Osteoblast (primary cell): ENCODE results near the gene AUNIP. TPM values are rescaled to one million over a fixed set of nuclear protein-coding genes. Genes with fewer than 3 reads are reported as not detected.

Source experiments
- DNase-seq: peaks from one replicate; pipeline ENCODE4 v3.0.0; 2011; ENCODE audit warnings: low spot score, mixed read lengths; ENCODE audit not compliant: insufficient read length; ENCODE audit errors: missing footprints
- H2AFZ ChIP-seq: 2 replicates; pipeline ENCODE4 v1.6.0; 2011; ENCODE audit warnings: mild to moderate bottlenecking, low read length
- H3K27ac ChIP-seq: 2 replicates; pipeline ENCODE4 v1.5.1; 2011; ENCODE audit warnings: mild to moderate bottlenecking, low read depth, low read length, moderate library complexity
- H3K27me3 ChIP-seq: 2 replicates; pipeline ENCODE4 v1.6.0; 2012; ENCODE audit warnings: mild to moderate bottlenecking, control low read depth, inconsistent platforms, low read length, moderate library complexity; ENCODE audit not compliant: insufficient read depth
- H3K36me3 ChIP-seq: 2 replicates; pipeline ENCODE4 v1.5.1; 2011; ENCODE audit warnings: mild to moderate bottlenecking, low read length, control low read depth, moderate library complexity; ENCODE audit not compliant: insufficient read depth
- H3K4me1 ChIP-seq: 2 replicates; pipeline ENCODE4 v1.5.1; 2011; ENCODE audit warnings: mild to moderate bottlenecking, low read length, control low read depth, moderate library complexity; ENCODE audit not compliant: insufficient read depth
- H3K4me2 ChIP-seq: 2 replicates; pipeline ENCODE4 v1.6.0; 2011; ENCODE audit warnings: mild to moderate bottlenecking, low read length; ENCODE audit not compliant: insufficient read depth
- H3K4me3 ChIP-seq: fragments of 200-600 bp; sonication (generic); 3 replicates; pipeline ENCODE4 v1.5.1; 2012; ENCODE audit warnings: mild to moderate bottlenecking, low read length, inconsistent platforms; ENCODE audit not compliant: insufficient read depth
- H3K79me2 ChIP-seq: 2 replicates; pipeline ENCODE4 v1.6.0; 2012; ENCODE audit warnings: mild to moderate bottlenecking, low read length, control low read depth, inconsistent platforms; ENCODE audit not compliant: insufficient read depth
- H3K9me3 ChIP-seq: 2 replicates; pipeline ENCODE4 v1.5.1; 2011; ENCODE audit warnings: low read depth, low read length, control low read depth
- H4K20me1 ChIP-seq: 2 replicates; pipeline ENCODE4 v1.6.0; 2012; ENCODE audit warnings: mild to moderate bottlenecking, low read length, control low read depth; ENCODE audit not compliant: insufficient read depth
- total RNA-seq: library from RNA; depleted of rRNA; stranded (reverse); fragments of >200 nt; gene quantifications from 2 replicates; pipeline ENCODE4 v1.2.3, GENCODE V29; 2012
- TF ChIP-seq, protein P1 (sequence below): IDR thresholded peaks from 2 replicates; pipeline ENCODE4 v1.5.1; 2011; ENCODE audit warnings: mild to moderate bottlenecking, low read depth, low read length, moderate library complexity; ENCODE audit errors: extremely low read depth

Gene AUNIP
- total RNA-seq, 1 donor, result 0.72 TPM

GRCh38 chr1:25831569-25832196 is 27.6 kb downstream of the AUNIP start:
- Histone ChIP-seq H3K79me2 (no peaks in the 10 kb centered on the region), H3K36me3 (peaks cover 68% of the 10 kb centered on the region), H4K20me1 (peaks cover 3% of the 10 kb centered on the region), H3K4me1 (no peaks in the 10 kb centered on the region), H3K27me3 (no peaks in the 10 kb centered on the region), H3K27ac (no peak overlapping the region), H3K9me3 (no peaks in the 10 kb centered on the region), H3K4me3 (no peak overlapping the region), H3K4me2 (no peak overlapping the region), H2AFZ (no peak overlapping the region)
- TF ChIP-seq, protein P1, sequence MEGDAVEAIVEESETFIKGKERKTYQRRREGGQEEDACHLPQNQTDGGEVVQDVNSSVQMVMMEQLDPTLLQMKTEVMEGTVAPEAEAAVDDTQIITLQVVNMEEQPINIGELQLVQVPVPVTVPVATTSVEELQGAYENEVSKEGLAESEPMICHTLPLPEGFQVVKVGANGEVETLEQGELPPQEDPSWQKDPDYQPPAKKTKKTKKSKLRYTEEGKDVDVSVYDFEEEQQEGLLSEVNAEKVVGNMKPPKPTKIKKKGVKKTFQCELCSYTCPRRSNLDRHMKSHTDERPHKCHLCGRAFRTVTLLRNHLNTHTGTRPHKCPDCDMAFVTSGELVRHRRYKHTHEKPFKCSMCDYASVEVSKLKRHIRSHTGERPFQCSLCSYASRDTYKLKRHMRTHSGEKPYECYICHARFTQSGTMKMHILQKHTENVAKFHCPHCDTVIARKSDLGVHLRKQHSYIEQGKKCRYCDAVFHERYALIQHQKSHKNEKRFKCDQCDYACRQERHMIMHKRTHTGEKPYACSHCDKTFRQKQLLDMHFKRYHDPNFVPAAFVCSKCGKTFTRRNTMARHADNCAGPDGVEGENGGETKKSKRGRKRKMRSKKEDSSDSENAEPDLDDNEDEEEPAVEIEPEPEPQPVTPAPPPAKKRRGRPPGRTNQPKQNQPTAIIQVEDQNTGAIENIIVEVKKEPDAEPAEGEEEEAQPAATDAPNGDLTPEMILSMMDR, result no peak
- DNase-seq, result no peak

GRCh38 chr1:25829046-25829445 is 30.2 kb downstream of the AUNIP start:
- Histone ChIP-seq H2AFZ (no peak overlapping the region), H3K4me3 (no peak overlapping the region), H4K20me1 (peaks cover 10% of the 10 kb centered on the region), H3K27ac (no peak overlapping the region), H3K4me2 (no peak overlapping the region), H3K4me1 (no peaks in the 10 kb centered on the region), H3K79me2 (peaks cover 20% of the 10 kb centered on the region), H3K36me3 (peaks cover 70% of the 10 kb centered on the region), H3K27me3 (no peaks in the 10 kb centered on the region), H3K9me3 (no peaks in the 10 kb centered on the region)
- TF ChIP-seq, protein P1, result no peak
- no peak for DNase-seq

DNA sequence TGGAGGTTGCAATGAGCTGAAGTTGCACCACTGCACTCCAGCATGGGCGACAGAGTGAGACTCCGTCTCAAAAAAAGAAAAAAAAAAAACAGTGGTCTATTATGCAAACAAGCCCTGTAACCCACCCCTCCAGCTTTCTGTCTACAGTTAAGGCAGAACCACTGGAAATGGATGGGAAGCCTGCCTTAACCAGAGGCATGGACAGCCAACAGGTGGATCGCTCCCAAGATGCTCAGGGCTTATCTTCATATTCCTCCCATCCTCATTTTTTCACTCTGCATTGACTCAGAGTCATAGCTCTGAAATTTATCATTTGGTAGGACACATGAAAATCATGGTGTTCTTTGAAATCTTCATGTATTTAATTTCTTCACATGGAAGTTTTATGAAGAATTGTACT is 30.8 kb downstream of the AUNIP start:
- Histone ChIP-seq H3K27me3 (no peaks in the 10 kb centered on the region), H3K9me3 (no peaks in the 10 kb centered on the region), H4K20me1 (peaks cover 15% of the 10 kb centered on the region), H3K36me3 (peaks cover 69% of the 10 kb centered on the region), H3K79me2 (peaks cover 25% of the 10 kb centered on the region), H3K4me3 (no peak overlapping the region), H3K4me2 (no peak overlapping the region), H3K27ac (no peak overlapping the region), H2AFZ (no peak overlapping the region), H3K4me1 (no peaks in the 10 kb centered on the region)
- no peak for DNase-seq
- TF ChIP-seq, protein P1, result no peak

DNA sequence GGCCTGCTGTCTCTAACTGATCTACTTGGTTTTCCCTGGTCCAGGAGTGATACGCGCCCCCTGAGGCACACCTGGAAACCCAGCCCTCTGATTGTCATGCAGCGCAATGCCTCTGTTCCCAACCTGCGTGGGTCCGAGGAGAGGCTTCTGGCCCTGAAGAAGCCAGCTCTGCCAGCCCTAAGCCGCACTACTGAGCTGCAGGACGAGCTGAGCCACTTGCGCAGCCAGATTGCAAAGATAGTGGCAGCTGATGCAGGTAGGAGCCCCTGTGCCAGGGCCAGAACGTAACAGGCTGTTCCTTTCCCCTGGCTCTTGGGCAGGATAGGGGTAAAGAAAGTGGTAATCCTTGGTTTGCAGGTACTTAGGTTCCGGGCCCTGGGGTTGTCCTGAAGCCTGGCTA is 32.7 kb downstream of the AUNIP start:
- no peak overlapping the region for H3K27ac ChIP-seq
- no peak overlapping the region for H3K4me2 ChIP-seq
- H2AFZ ChIP-seq, result no peak overlapping the region
- TF ChIP-seq, protein P1, result no peak
- peaks cover 5% of the 10 kb centered on the region for H3K4me1 ChIP-seq
- H3K27me3 ChIP-seq, result no peaks in the 10 kb centered on the region
- peaks cover 52% of the 10 kb centered on the region for H3K36me3 ChIP-seq
- no peak overlapping the region for H3K4me3 ChIP-seq
- H4K20me1 ChIP-seq, result peaks cover 33% of the 10 kb centered on the region
- DNase-seq, result no peak
- H3K79me2 ChIP-seq, result peaks cover 42% of the 10 kb centered on the region
- H3K9me3 ChIP-seq, result no peaks in the 10 kb centered on the region
